GM23248 (cell line): ENCODE measurements around the gene SMYD3. TPM values are rescaled to one million over a fixed set of nuclear protein-coding genes. Genes with fewer than 3 reads are reported as not detected.

Experiments
- DNase-seq: peaks from one replicate; pipeline ENCODE4 v3.0.0-alpha.2; 2015
- H2AFZ ChIP-seq: fragments of 200-600 bp; sonication (generic); 2 replicates; pipeline ENCODE4 v1.6.1; 2016; ENCODE audit warnings: antibody characterized with exemption
- H3F3A ChIP-seq: fragments of 200-600 bp; sonication (generic); 2 replicates; pipeline ENCODE4 v1.6.1; 2016; ENCODE audit warnings: mild to moderate bottlenecking, antibody characterized with exemption, mixed run types; ENCODE audit not compliant: insufficient read depth
- H3K27ac ChIP-seq: fragments of 200-600 bp; sonication (generic); 2 replicates; pipeline ENCODE4 v1.5.1; 2016; ENCODE audit warnings: mild to moderate bottlenecking
- H3K27me3 ChIP-seq: fragments of 200-600 bp; sonication (generic); replicated peaks from 2 replicates; pipeline ENCODE4 v1.6.1; 2016; ENCODE audit warnings: mild to moderate bottlenecking; ENCODE audit not compliant: insufficient read depth
- H3K36me3 ChIP-seq: fragments of 200-600 bp; sonication (generic); 2 replicates; pipeline ENCODE4 v1.6.1; 2016; ENCODE audit warnings: low read depth, mild to moderate bottlenecking
- H3K4me1 ChIP-seq: fragments of 200-600 bp; sonication (generic); 2 replicates; pipeline ENCODE4 v1.6.1; 2016; ENCODE audit warnings: mild to moderate bottlenecking; ENCODE audit not compliant: insufficient read depth
- H3K4me2 ChIP-seq: fragments of 200-600 bp; sonication (generic); one replicate; pipeline ENCODE4 v1.6.1; 2016; ENCODE audit warnings: mild to moderate bottlenecking; ENCODE audit not compliant: unreplicated experiment
- H3K4me3 ChIP-seq: fragments of 200-600 bp; sonication (generic); 2 replicates; pipeline ENCODE4 v1.5.1; 2016; ENCODE audit warnings: mild to moderate bottlenecking
- H3K79me2 ChIP-seq: fragments of 200-600 bp; sonication (generic); 2 replicates; pipeline ENCODE4 v1.6.1; 2016; ENCODE audit warnings: mild to moderate bottlenecking; ENCODE audit not compliant: insufficient read depth
- H3K9ac ChIP-seq: fragments of 200-600 bp; sonication (generic); 2 replicates; pipeline ENCODE4 v1.6.1; 2016; ENCODE audit warnings: mild to moderate bottlenecking
- H3K9me2 ChIP-seq: fragments of 200-600 bp; sonication (generic); 2 replicates; pipeline ENCODE4 v1.6.1; 2016; ENCODE audit warnings: mixed run types, mild to moderate bottlenecking, moderate library complexity; ENCODE audit not compliant: insufficient read depth
- H3K9me3 ChIP-seq: fragments of 200-600 bp; sonication (generic); one replicate; pipeline ENCODE4 v1.6.1; 2017; ENCODE audit warnings: low read depth
- H4K20me1 ChIP-seq: fragments of 200-600 bp; sonication (generic); 2 replicates; pipeline ENCODE4 v1.6.0; 2016; ENCODE audit not compliant: insufficient read depth
- EZH2 ChIP-seq: fragments of 200-600 bp; sonication (generic); IDR thresholded peaks from 2 replicates; pipeline ENCODE4 v1.6.1; 2018; ENCODE audit warnings: antibody characterized with exemption, mild to moderate bottlenecking; ENCODE audit not compliant: insufficient read depth, poor library complexity, severe bottlenecking
- EZH2phosphoT487 ChIP-seq: fragments of 200-600 bp; sonication (generic); IDR thresholded peaks from 2 replicates; pipeline ENCODE4 v1.6.1; 2018; ENCODE audit warnings: antibody characterized with exemption, moderate library complexity, mild to moderate bottlenecking, low read depth; ENCODE audit not compliant: insufficient read depth
- WGBS, 2 experiments: methylation state at CpG; one replicate each; pipeline ENCODE4 v1.1.6; 2015 to 2017; ENCODE audit warnings: low lambda C conversion rate in 2 of 2, low coverage in 1 of 2; ENCODE audit errors: missing lambda C conversion rate in 2 of 2; 5-methylcytosine and 5-hydroxymethylcytosine counted together
- in situ Hi-C: fragments of 300-500 bp; cut with MboI; formaldehyde crosslinking; loops from 2 replicates; pipeline ENCODE4 v1.15.0; 2020
- polyA plus RNA-seq: library from polyadenylated mRNA; unstranded; fragments of >200 nt; fragmentation: Nextera tagmentation; extraction: Ambion mirVana; gene quantifications from 2 replicates; pipeline ENCODE4 v1.2.1, GENCODE V29; 2016
- total RNA-seq: library from RNA; depleted of rRNA; stranded (reverse); fragments of >200 nt; shearing (Covaris generic); gene quantifications from 2 replicates; pipeline ENCODE4 v1.2.3, GENCODE V29; 2014

Gene SMYD3
- total and polyA plus RNA-seq, 2 experiments from 2014 or later, result 32.1 to 44.8 TPM

DNA sequence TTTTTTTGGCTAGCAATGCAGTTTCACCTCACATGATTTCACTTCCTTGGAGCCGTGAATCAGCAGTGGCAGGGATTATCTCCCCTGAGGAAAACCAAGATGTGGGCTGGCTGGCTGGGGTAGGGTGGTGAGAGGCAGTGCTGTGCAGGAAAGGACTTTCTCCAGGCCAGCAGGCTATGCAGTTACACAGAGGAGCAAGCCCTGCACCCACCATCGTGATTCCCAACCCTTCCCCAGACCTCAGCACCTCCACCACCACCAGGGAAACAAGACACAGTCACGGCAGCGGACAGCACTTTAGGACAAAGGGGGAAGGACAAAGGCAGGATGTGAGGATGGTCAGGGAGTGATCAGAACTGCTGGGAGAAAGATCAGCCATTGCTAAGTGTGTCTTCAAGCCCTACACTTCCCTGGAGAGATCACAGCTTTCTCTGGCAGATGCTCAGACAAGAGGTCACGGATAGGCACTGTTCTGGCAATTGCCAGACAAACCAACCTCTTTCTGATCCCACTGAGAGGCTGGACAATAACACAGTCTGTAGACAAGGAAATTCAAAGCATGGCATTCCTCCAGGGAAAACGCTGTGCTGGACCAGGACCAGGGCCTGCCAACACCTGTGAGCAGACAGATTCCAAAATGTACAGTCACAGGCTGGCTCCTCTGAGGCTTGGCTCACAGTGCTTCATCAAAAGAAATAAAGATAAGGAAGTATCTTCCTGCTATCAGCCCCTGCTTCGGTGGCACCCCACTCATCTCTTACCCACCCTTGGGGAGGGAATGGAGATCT is 509.4 kb downstream of the SMYD3 start:
- Histone ChIP-seq H3K27ac (peak overlapping the region; percentile 10; the same call in 1 of the 2 replicates), H3K36me3 (no peaks in the 10 kb centered on the region), H3K4me2 (peak overlapping the region; percentile 11), H3K9ac (no peak overlapping the region), H3K79me2 (no peaks in the 10 kb centered on the region), H3F3A (0 out of 2 replicates have a peak, but pooled peaks cover 5% of the 10 kb centered on the region), H3K4me1 (peaks cover 13% of the 10 kb centered on the region), H3K4me3 (no peak overlapping the region), H3K9me3 (no peaks in the 10 kb centered on the region), H3K9me2 (no peaks in the 10 kb centered on the region), H3K27me3 (no peaks in the 10 kb centered on the region), H2AFZ (no peak overlapping the region), H4K20me1 (no peaks in the 10 kb centered on the region)
- peak; percentile 45 for DNase-seq
- TF ChIP-seq EZH2 (no peak), EZH2phosphoT487 (no peak)
- 63 to 64% methylated on average over 7 of the region's 7 CpGs for WGBS, 2 experiments
- in situ Hi-C loops, result loop anchor here (5.0 kb wide), 1 partner anchor 840 kb away; no protein-coding TSS in a partner anchor

DNA sequence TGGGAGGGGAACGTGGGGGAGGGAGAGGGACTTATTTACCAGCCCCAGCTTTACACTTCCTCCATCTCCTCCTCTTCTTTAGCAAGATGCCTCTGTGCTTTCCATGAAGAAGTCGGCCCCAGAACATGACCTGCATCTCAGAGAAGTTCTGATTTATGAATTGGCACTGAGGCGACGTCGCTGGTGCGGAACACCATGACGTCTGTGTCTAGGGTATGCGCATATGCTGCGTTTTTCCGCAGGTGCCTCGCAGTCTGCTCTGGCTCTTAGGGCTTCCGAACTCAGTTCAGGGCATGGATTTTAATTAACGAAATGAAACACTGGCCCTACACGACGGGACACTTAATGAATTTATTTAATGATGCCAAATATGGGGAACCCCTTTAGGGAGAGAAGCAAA is 510.3 kb downstream of the SMYD3 start:
- H3K4me1 ChIP-seq, result peaks cover 13% of the 10 kb centered on the region
- WGBS, 2 experiments, result 91 to 93% methylated on average over 15 of the region's 15 CpGs
- no peak for TF ChIP-seq EZH2phosphoT487
- no peak for TF ChIP-seq EZH2
- no peaks in the 10 kb centered on the region for H3K9me3 ChIP-seq
- H3K9me2 ChIP-seq, result no peaks in the 10 kb centered on the region
- H3K9ac ChIP-seq, result no peak overlapping the region
- H3F3A ChIP-seq, result 0 out of 2 replicates have a peak, but pooled peaks cover 5% of the 10 kb centered on the region
- no peaks in the 10 kb centered on the region for H4K20me1 ChIP-seq
- in situ Hi-C loops, result loop anchor here (5.0 kb wide), 1 partner anchor 840 kb away; no protein-coding TSS in a partner anchor
- DNase-seq, result no peak
- H3K4me3 ChIP-seq, result no peak overlapping the region
- no peaks in the 10 kb centered on the region for H3K27me3 ChIP-seq
- H3K4me2 ChIP-seq, result no peak overlapping the region
- no peak overlapping the region for H2AFZ ChIP-seq
- H3K27ac ChIP-seq, result no peak overlapping the region
- no peaks in the 10 kb centered on the region for H3K79me2 ChIP-seq
- no peaks in the 10 kb centered on the region for H3K36me3 ChIP-seq

DNA sequence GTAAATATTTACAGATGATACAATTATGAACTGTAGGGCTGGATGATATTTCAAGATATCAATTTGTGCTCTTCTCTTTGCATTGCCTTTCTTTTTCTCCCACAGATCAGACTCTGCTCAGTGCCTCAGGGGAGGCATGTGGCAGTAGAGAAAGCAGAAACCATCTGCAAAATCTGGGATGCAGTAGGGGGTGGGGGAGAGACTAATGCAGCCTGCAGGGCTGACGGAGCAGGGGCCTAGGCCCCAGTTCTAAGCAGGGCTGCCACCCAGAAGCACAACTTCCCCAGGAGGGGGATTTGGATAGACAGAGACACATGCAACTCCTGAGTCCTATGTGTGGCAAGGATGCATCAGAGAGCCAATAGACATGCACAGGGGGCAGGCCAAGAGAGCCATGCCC is 511.6 kb downstream of the SMYD3 start:
- 92 to 100% methylated on average over 1 of the region's 1 CpG for WGBS, 2 experiments
- Histone ChIP-seq H3K27ac (no peak overlapping the region), H3K4me1 (peaks cover 13% of the 10 kb centered on the region), H3K4me3 (no peak overlapping the region), H3F3A (0 out of 2 replicates have a peak, but pooled peaks cover 5% of the 10 kb centered on the region), H2AFZ (no peak overlapping the region), H3K9me2 (no peaks in the 10 kb centered on the region), H3K79me2 (no peaks in the 10 kb centered on the region), H3K36me3 (no peaks in the 10 kb centered on the region), H4K20me1 (no peaks in the 10 kb centered on the region), H3K9me3 (no peaks in the 10 kb centered on the region), H3K4me2 (no peak overlapping the region), H3K27me3 (no peaks in the 10 kb centered on the region), H3K9ac (no peak overlapping the region)
- in situ Hi-C loops, result loop anchor here (5.0 kb wide), 1 partner anchor 838 kb away; no protein-coding TSS in a partner anchor
- TF ChIP-seq EZH2phosphoT487 (no peak), EZH2 (no peak)
- DNase-seq, result no peak

DNA sequence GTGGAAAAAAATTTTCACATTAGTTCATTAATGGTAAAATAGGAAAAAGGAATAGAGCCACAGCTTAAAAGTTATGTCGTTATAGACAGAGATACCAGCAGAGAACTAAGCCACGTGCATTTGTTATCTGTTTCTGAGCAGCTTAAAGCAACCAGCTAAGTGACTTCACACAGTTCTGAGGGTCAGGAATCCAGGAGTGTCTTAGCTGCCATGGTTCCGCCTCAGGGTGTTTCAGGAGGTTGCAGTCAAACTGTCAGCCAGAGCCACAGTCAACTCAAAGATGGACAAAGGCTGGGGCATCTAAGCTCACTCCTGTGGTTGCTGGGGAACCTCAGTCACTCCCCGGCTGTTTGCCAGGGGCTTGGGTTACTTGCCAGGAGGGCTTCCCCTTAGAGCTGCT is 515.8 kb downstream of the SMYD3 start:
- no peak overlapping the region for H3K27ac ChIP-seq
- in situ Hi-C loops, result no loop called here
- DNase-seq, result no peak
- no peaks in the 10 kb centered on the region for H3K9me3 ChIP-seq
- H3K4me1 ChIP-seq, result peaks cover 16% of the 10 kb centered on the region
- H3K4me2 ChIP-seq, result no peak overlapping the region
- H3K27me3 ChIP-seq, result no peaks in the 10 kb centered on the region
- 89 to 90% methylated on average over 4 of the region's 4 CpGs for WGBS, 2 experiments
- TF ChIP-seq EZH2phosphoT487 (no peak), EZH2 (no peak)
- no peaks in the 10 kb centered on the region for H3K36me3 ChIP-seq
- no peaks in the 10 kb centered on the region for H3K79me2 ChIP-seq
- H2AFZ ChIP-seq, result no peak overlapping the region
- no peaks in the 10 kb centered on the region for H3K9me2 ChIP-seq
- H3K9ac ChIP-seq, result no peak overlapping the region
- no peak overlapping the region for H3K4me3 ChIP-seq
- H4K20me1 ChIP-seq, result no peaks in the 10 kb centered on the region
- peaks cover 19% of the 10 kb centered on the region for H3F3A ChIP-seq
